Measurements from ENCODE around the gene ITPR1. TPM values are rescaled to one million over a fixed set of nuclear protein-coding genes. Genes with fewer than 3 reads are reported as not detected.

The ITPR1 gene
- total RNA-seq, 1 donor from 2014 or later: 22.6 TPM

- DNase-seq (ENCODE audit: low read depth in 2 of 2): no peak
These were observed 185.2 kb downstream of the ITPR1 start for GRCh38 chr3:4678320-4678719.

- DNase-seq (ENCODE audit: low read depth in 2 of 2): peak in 1 of 2 donors; percentile 58
These were observed 187.1 kb downstream of the ITPR1 start for GRCh38 chr3:4680227-4680691.

GRCh38 chr3:4680871-4681300 is 187.7 kb downstream of the ITPR1 start:
- no peak for DNase-seq (ENCODE audit: low read depth in 2 of 2)

- no peak for DNase-seq (ENCODE audit: low read depth in 2 of 2)
These were observed 188.2 kb downstream of the ITPR1 start for GRCh38 chr3:4681301-4681700.

GRCh38 chr3:4684117-4684516 is 191.0 kb downstream of the ITPR1 start:
- DNase-seq (ENCODE audit: low read depth in 2 of 2): no peak

GRCh38 chr3:4684976-4685375 is 191.8 kb downstream of the ITPR1 start:
- DNase-seq (ENCODE audit: low read depth in 2 of 2): no peak

GRCh38 chr3:4685673-4686345 is 192.7 kb downstream of the ITPR1 start:
- DNase-seq (ENCODE audit: low read depth in 2 of 2): no peak

GRCh38 chr3:4686619-4687018 is 193.5 kb downstream of the ITPR1 start:
- DNase-seq (ENCODE audit: low read depth in 2 of 2): no peak

- DNase-seq (ENCODE audit: low read depth in 2 of 2): peak in 1 of 2 donors; percentile 6
These were observed 194.0 kb downstream of the ITPR1 start for GRCh38 chr3:4687167-4687566.

GRCh38 chr3:4687596-4687995 is 194.4 kb downstream of the ITPR1 start:
- no peak for DNase-seq (ENCODE audit: low read depth in 2 of 2)

- no peak for DNase-seq (ENCODE audit: low read depth in 2 of 2)
These were observed 195.3 kb downstream of the ITPR1 start for GRCh38 chr3:4688411-4688810.

- DNase-seq (ENCODE audit: low read depth in 2 of 2): no peak
These were observed 195.9 kb downstream of the ITPR1 start for GRCh38 chr3:4689021-4689420.

GRCh38 chr3:4690277-4690676 is 197.1 kb downstream of the ITPR1 start:
- DNase-seq (ENCODE audit: low read depth in 2 of 2): no peak

GRCh38 chr3:4693620-4694019 is 200.5 kb downstream of the ITPR1 start:
- no peak for DNase-seq (ENCODE audit: low read depth in 2 of 2)

- no peak for DNase-seq (ENCODE audit: low read depth in 2 of 2)
These were observed 202.7 kb downstream of the ITPR1 start for GRCh38 chr3:4695846-4696245.

- DNase-seq (ENCODE audit: low read depth in 2 of 2): no peak
These were observed 203.1 kb downstream of the ITPR1 start for GRCh38 chr3:4696266-4696665.

GRCh38 chr3:4698125-4698821 is 205.1 kb downstream of the ITPR1 start:
- DNase-seq (ENCODE audit: low read depth in 2 of 2): no peak

GRCh38 chr3:4703054-4703480 is 209.9 kb downstream of the ITPR1 start:
- DNase-seq (ENCODE audit: low read depth in 2 of 2): peak in 1 of 2 donors; percentile 95

GRCh38 chr3:4704552-4704951 is 211.4 kb downstream of the ITPR1 start:
- DNase-seq (ENCODE audit: low read depth in 2 of 2): peak in 1 of 2 donors; percentile 75

GRCh38 chr3:4707324-4707723 is 214.2 kb downstream of the ITPR1 start:
- DNase-seq (ENCODE audit: low read depth in 2 of 2): no peak

GRCh38 chr3:4708230-4708629 is 215.1 kb downstream of the ITPR1 start:
- DNase-seq (ENCODE audit: low read depth in 2 of 2): peak in 1 of 2 donors; percentile 79

GRCh38 chr3:4709341-4709740 is 216.2 kb downstream of the ITPR1 start:
- no peak for DNase-seq (ENCODE audit: low read depth in 2 of 2)

- DNase-seq (ENCODE audit: low read depth in 2 of 2): no peak
These were observed 217.0 kb downstream of the ITPR1 start for GRCh38 chr3:4710191-4710590.

Data from lung microvascular endothelial cell (primary cell).